Upper lobe of left lung (tissue), 6 donors: ENCODE measurements around the gene SDSL. TPM values are rescaled to one million over a fixed set of nuclear protein-coding genes. Genes with fewer than 3 reads are reported as not detected.
A peak's percentile ranks its signal among the peaks of the same experiment; 100 is the strongest.

Experiments used
- ATAC-seq, 2 donors: fragments of 200-7000 bp; cut with Tn5 transposase; one replicate each; pipeline ENCODE4 v1.9.1; 2022; ENCODE audit warnings: mild to moderate bottlenecking in 2 of 2, moderate library complexity in 2 of 2; ENCODE audit not compliant: low FRiP score in 2 of 2
- DNase-seq, 2 donors: peaks; one replicate each; pipeline ENCODE4 v3.0.0-alpha.2; 2019 to 2020
- H3K27ac ChIP-seq, 4 donors: fragments of 200-600 bp; sonication (generic); one replicate each; pipeline ENCODE4 v1.5.1; 2016 to 2019
- H3K27me3 ChIP-seq, 4 donors: fragments of 200-600 bp; sonication (generic); one replicate each; pipeline ENCODE4 v1.5.1; 2017 to 2019
- H3K36me3 ChIP-seq, 4 donors: fragments of 200-600 bp; sonication (generic); one replicate each; pipeline ENCODE4 v1.5.1; 2016 to 2019
- H3K4me1 ChIP-seq, 4 donors: fragments of 200-600 bp; sonication (generic); one replicate each; pipeline ENCODE4 v1.5.1; 2018 to 2019
- H3K4me3 ChIP-seq, 4 donors: fragments of 200-600 bp; sonication (generic); one replicate each; pipeline ENCODE4 v1.5.1; 2017 to 2019; ENCODE audit warnings: mild to moderate bottlenecking in 2 of 4, moderate library complexity in 1 of 4
- H3K9me3 ChIP-seq, 4 donors: fragments of 200-600 bp; sonication (generic); one replicate each; pipeline ENCODE4 v1.5.1; 2018 to 2019
- CTCF ChIP-seq, 6 experiments: fragments of 450-650 bp in 4 of 6; fragments of 200-600 bp in 2 of 6; sonication (generic) in 2 of 6; IDR thresholded peaks; one replicate each; pipeline ENCODE4 v1.5.1; 2016 to 2019; ENCODE audit warnings: antibody characterized with exemption in 6 of 6
- EP300 ChIP-seq, 4 donors: sonication (generic); formaldehyde crosslinking; IDR thresholded peaks; one replicate each; pipeline ENCODE4 v1.5.1; 2017; ENCODE audit warnings: antibody characterized with exemption in 4 of 4, control low read depth in 2 of 4
- POLR2A ChIP-seq, 4 donors: fragments of 450-650 bp; IDR thresholded peaks; one replicate each; pipeline ENCODE4 v1.5.1; 2016 to 2017; ENCODE audit warnings: antibody characterized with exemption in 4 of 4, mild to moderate bottlenecking in 2 of 4
- POLR2AphosphoS5 ChIP-seq, 2 donors: sonication (generic); formaldehyde crosslinking; IDR thresholded peaks; one replicate each; pipeline ENCODE4 v1.5.1; 2017; ENCODE audit warnings: antibody characterized with exemption in 2 of 2
- WGBS, 2 donors: methylation state at CpG; one replicate each; pipeline ENCODE4 v1.1.5; 2017 to 2018; 5-methylcytosine and 5-hydroxymethylcytosine counted together
- total RNA-seq, 6 donors: library from RNA; depleted of rRNA in 4 of 6; stranded (reverse); fragments of >200 nt in 4 of 6; gene quantifications; one replicate each; pipeline versions ENCODE4 v1.1.0 to v1.2.1, GENCODE V29; 2016 to 2021
- donor health status: DM: no; HTN: no; CAD: no; lungs with moderate emphysema.
- donor health status: DM: no; HTN: yes; CAD: no; lungs with severe emphysema.

Gene SDSL
- total RNA-seq, 6 donors from 2014 or later: 1.1 to 26.9 (median 9.1) TPM

- Histone ChIP-seq H3K27ac (peak overlapping the region in 3 of 4 donors; percentile 5 to 69 (median 14)), H3K4me1 (no peaks in the 10 kb centered on the region), H3K9me3 (no peaks in the 10 kb centered on the region), H3K36me3 (no peaks in the 10 kb centered on the region), H3K4me3 (no peak overlapping the region), H3K27me3 (no peaks in the 10 kb centered on the region)
- DNase-seq (peak in 1 of 2 donors; percentile 63), ATAC-seq (peak; percentile 34 to 59)
- TF ChIP-seq POLR2AphosphoS5 (IDR thresholded peaks at IDR 0.05) (peak in 1 of 2 donors; percentile 11), EP300 (IDR thresholded peaks at IDR 0.05) (no peak), POLR2A (IDR thresholded peaks at IDR 0.05) (no peak), CTCF (IDR thresholded peaks at IDR 0.05) (no peak)
- 42 to 52% methylated on average over 6 of the region's 6 CpGs for WGBS, 2 donors
These were observed 6.0 kb upstream of the SDSL start for GRCh38 chr12:113416091-113416754.

- 38% methylated on average over 13 of the region's 13 CpGs for WGBS, 2 donors
- TF ChIP-seq CTCF (IDR thresholded peaks at IDR 0.05): no peak
- peak in 1 of 2 donors; percentile 79 for TF ChIP-seq POLR2AphosphoS5 (IDR thresholded peaks at IDR 0.05)
- peak in 2 of 4 donors; percentile 62 to 82 for TF ChIP-seq EP300 (IDR thresholded peaks at IDR 0.05)
- TF ChIP-seq POLR2A (IDR thresholded peaks at IDR 0.05): peak in 1 of 4 donors; percentile 47
- H3K9me3 ChIP-seq: no peaks in the 10 kb centered on the region
- H3K27ac ChIP-seq: peak overlapping the region in 1 of 4 donors; percentile 57
- ATAC-seq (peak in 1 of 2 donors; percentile 25), DNase-seq (peak in 1 of 2 donors; percentile 50)
- H3K36me3 ChIP-seq: no peaks in the 10 kb centered on the region
- peaks cover 5 to 20% (median 11%) of the 10 kb centered on the region in 4 donors for H3K4me1 ChIP-seq
- no peaks in the 10 kb centered on the region for H3K27me3 ChIP-seq
- H3K4me3 ChIP-seq: no peak overlapping the region
These were observed 3.8 kb upstream of the SDSL start for GRCh38 chr12:113418213-113418879.

- no peak overlapping the region for H3K4me3 ChIP-seq
- TF ChIP-seq POLR2AphosphoS5 (IDR thresholded peaks at IDR 0.05) (no peak), EP300 (IDR thresholded peaks at IDR 0.05) (no peak), CTCF (IDR thresholded peaks at IDR 0.05) (no peak), POLR2A (IDR thresholded peaks at IDR 0.05) (no peak)
- H3K36me3 ChIP-seq: no peaks in the 10 kb centered on the region
- 57 to 60% methylated on average over 1 to 2 of the region's 2 CpGs for WGBS, 2 donors
- DNase-seq (no peak), ATAC-seq (no peak)
- peaks cover 5 to 22% (median 11%) of the 10 kb centered on the region in 4 donors for H3K4me1 ChIP-seq
- no peak overlapping the region for H3K27ac ChIP-seq
- H3K27me3 ChIP-seq: no peaks in the 10 kb centered on the region
- no peaks in the 10 kb centered on the region for H3K9me3 ChIP-seq
These were observed 1.1 kb upstream of the SDSL start for GRCh38 chr12:113420996-113421595.

- Histone ChIP-seq H3K9me3 (no peaks in the 10 kb centered on the region), H3K4me3 (peak overlapping the region in 3 of 4 donors; percentile 39 to 59 (median 49)), H3K4me1 (peaks cover 5 to 22% (median 11%) of the 10 kb centered on the region in 4 donors), H3K27me3 (no peaks in the 10 kb centered on the region), H3K27ac (peak overlapping the region; percentile 13 to 82 (median 68)), H3K36me3 (no peaks in the 10 kb centered on the region)
- ATAC-seq: no peak
- DNase-seq: no peak
- TF ChIP-seq EP300 (IDR thresholded peaks at IDR 0.05) (no peak), POLR2A (IDR thresholded peaks at IDR 0.05) (no peak), CTCF (IDR thresholded peaks at IDR 0.05) (no peak), POLR2AphosphoS5 (IDR thresholded peaks at IDR 0.05) (no peak)
- 82 to 83% methylated on average over 5 to 6 of the region's 6 CpGs for WGBS, 2 donors
These were observed 898 bp downstream of the SDSL start for GRCh38 chr12:113422886-113423669.
